ENCODE data around the gene TFIP11. TPM values are rescaled to one million over a fixed set of nuclear protein-coding genes. Genes with fewer than 3 reads are reported as not detected.

The TFIP11 gene
- total RNA-seq, 2 donors from 2014 or later, result 44.8 to 50.4 TPM

DNA sequence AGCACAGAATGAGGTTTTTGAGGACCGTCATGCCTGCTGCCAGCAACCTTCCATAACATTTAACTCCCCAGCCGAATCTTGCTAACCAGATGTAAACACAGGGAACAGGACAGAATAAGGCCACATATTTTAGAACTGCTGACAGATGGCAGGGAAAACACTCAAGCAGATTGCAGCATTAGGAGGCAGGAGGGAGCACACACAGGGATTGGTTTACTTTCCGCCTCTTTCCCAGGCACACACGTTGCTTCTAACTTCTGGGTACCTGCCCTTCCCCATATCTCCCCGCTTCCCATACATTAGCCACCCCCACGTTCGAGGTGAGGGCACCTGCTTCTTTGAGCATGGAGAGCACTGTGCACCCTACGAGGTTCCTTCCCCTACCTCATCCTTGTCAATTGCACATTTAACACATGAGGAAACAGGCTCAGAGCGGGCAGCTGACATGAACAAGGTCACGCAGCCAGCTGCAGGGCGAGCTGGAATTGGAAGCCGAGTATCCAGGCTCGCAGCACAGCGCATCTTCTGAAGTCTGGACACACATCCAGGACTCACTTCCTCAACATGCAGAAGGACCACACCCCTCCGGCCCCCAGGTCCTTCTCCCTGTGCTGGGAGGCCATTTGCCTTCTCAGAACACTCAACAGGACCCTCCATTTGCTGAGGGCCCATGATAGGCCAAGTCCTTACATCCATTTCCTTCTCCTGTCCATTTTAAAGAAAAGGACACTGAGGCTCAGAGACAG, 64.5 kb downstream of the TFIP11 start:
- H3K36me3 Mint-ChIP-seq (ENCODE audit: low read depth), result peaks cover 36% of the 10 kb centered on the region
- H3K27ac Mint-ChIP-seq, result peak overlapping the region; percentile 74
- H3K9me3 Mint-ChIP-seq, result no peaks in the 10 kb centered on the region

DNA sequence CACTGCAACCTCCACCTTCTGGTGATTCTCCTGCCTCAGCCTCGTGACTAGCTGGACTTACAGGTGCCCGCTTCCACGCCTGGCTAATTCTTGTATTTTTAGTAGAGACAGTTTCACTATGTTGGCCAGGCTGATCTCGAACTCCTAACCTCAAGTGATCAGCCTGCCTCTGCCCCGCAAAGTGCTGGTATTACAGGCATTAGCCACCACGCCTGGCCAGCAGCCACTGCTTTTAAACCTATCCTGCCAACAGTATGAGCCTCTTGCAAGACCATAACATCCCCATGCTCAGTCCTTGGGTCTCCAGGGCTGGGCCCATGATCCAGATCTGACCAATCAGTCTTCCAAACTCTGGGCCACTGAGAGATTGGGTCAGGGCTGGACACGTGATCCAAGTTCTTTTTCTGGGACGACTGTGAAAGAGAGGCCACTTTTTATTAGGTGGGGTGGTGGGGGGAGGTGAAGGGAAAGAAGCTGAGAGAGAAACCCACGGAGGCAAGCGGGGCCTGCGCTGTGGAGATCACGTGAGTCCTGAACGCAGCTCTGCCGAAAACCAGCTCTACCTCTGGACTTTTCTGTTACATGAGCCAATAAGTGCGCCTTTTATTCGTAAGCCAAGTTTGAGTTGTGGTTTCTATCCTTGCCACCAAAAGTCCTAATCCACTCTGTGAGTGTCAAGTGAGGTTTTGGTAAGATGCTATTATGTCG, 65.3 kb downstream of the TFIP11 start:
- peaks cover 5% of the 10 kb centered on the region for H3K4me1 Mint-ChIP-seq
- H3K27me3 Mint-ChIP-seq, result no peaks in the 10 kb centered on the region
- no peak for ATAC-seq (replicated peaks)
- peak overlapping the region; percentile 74 for H3K27ac Mint-ChIP-seq
- H3K36me3 Mint-ChIP-seq (ENCODE audit: low read depth), result peaks cover 37% of the 10 kb centered on the region
- no peak overlapping the region for H3K4me3 Mint-ChIP-seq
- no peaks in the 10 kb centered on the region for H3K9me3 Mint-ChIP-seq

More for the DNA sequence above, 64.5 kb downstream of the TFIP11 start:
- no peaks in the 10 kb centered on the region for H3K27me3 Mint-ChIP-seq
- H3K4me3 Mint-ChIP-seq, result no peak overlapping the region
- H3K4me1 Mint-ChIP-seq, result peaks cover 5% of the 10 kb centered on the region
- ATAC-seq (replicated peaks), result no peak

DNA sequence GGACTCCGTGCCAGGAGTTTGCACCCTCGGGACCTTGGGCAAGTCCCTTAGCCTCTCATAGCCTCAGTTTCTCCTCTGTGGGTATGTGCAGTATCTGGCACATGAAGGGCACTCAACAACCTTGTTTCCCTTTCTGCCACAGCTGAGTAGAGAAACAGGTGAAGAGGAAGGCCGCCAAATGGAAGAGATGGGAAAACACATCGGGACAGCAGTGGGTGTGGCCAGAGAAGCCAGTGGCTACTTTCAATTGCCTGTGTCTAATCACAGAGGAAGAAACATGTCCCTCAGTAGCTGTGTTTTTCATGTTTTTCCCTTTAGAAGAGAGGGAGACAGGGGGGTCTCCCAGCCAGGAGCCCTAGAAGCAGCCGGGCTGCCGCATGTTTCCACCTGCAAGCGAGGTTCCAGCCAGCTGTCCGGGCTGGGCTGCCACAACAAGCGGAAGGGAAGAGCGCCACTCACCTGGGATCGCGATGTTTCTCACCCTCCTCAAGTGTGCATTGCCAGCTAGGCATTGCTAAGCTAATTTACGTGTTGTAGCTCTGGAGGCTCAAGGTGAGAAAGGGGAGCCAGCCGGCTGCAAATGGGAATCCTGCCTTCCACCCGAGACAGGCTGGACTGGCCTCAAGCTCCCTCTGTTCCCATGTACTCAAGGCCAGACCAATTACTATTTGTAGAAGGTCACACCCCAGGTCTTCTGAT, 66.5 kb downstream of the TFIP11 start:
- no peak for ATAC-seq (replicated peaks)
- Mint-ChIP-seq H3K36me3 (ENCODE audit: low read depth) (peaks cover 34% of the 10 kb centered on the region), H3K4me3 (no peak overlapping the region), H3K9me3 (no peaks in the 10 kb centered on the region), H3K27ac (no peak overlapping the region), H3K27me3 (no peaks in the 10 kb centered on the region), H3K4me1 (peaks cover 5% of the 10 kb centered on the region)

DNA sequence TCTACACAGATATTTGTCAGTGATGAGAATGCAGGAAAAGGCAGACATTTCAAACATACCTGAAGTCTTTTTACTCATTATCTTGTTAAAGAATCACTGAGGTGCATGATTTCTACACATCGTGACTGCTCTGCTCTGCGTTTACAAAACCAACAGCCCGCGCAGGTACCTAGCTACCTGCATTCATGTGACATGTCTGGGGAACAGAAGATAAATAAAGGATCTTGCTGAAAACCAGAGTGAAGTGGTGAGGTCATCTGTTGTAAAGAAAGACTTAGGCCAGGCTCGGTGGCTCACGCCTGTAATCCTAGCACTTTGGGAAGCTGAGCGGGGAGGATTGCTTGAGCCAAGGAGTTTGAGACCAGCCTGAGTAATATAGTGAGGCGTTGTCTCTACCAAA, 67.5 kb downstream of the TFIP11 start:
- Mint-ChIP-seq H3K27me3 (no peaks in the 10 kb centered on the region), H3K4me3 (no peak overlapping the region), H3K9me3 (no peaks in the 10 kb centered on the region), H3K36me3 (ENCODE audit: low read depth) (peaks cover 34% of the 10 kb centered on the region), H3K27ac (no peak overlapping the region), H3K4me1 (peaks cover 5% of the 10 kb centered on the region)
- ATAC-seq (replicated peaks), result no peak

DNA sequence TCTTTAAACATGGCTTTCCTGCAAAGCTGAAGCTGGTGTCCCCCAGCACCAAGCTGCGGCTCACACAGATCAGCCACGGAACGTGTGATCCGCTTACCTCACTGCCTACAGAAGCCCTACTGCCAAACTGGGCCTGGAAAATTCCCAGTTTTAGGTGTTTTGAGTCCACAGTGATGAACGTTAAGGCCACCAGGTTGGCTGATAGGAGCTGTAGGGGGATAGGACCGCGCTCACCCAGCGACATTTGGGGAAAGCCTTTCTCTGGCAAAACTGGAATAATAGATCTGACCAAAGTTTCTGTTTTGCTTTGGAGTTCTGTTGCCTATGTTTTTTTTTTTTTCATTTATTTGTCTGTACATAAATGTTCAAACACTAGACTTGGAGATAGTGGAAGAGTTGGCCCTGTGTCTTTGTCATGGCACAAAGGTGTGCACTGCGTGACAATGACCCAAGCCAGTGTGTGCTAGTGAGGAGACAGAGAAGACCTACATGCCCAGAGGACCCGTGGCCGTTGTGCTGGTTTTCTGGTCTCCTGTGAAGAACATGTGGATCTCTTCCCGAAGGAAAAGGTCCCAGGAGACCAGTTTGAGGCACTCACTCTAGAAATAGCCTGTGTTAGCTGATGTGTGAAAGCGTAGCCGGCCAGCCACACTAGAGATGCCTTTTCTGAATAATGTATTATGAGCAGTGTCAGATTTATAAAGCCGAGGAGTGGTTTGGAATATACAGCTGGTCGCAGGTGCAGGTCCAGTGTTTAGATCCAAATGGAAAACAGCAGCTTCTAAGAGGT, 68.2 kb downstream of the TFIP11 start:
- Mint-ChIP-seq H3K36me3 (ENCODE audit: low read depth) (peaks cover 34% of the 10 kb centered on the region), H3K9me3 (no peaks in the 10 kb centered on the region), H3K27ac (no peak overlapping the region), H3K27me3 (no peaks in the 10 kb centered on the region), H3K4me1 (peaks cover 5% of the 10 kb centered on the region), H3K4me3 (no peak overlapping the region)
- no peak for ATAC-seq (replicated peaks)

DNA sequence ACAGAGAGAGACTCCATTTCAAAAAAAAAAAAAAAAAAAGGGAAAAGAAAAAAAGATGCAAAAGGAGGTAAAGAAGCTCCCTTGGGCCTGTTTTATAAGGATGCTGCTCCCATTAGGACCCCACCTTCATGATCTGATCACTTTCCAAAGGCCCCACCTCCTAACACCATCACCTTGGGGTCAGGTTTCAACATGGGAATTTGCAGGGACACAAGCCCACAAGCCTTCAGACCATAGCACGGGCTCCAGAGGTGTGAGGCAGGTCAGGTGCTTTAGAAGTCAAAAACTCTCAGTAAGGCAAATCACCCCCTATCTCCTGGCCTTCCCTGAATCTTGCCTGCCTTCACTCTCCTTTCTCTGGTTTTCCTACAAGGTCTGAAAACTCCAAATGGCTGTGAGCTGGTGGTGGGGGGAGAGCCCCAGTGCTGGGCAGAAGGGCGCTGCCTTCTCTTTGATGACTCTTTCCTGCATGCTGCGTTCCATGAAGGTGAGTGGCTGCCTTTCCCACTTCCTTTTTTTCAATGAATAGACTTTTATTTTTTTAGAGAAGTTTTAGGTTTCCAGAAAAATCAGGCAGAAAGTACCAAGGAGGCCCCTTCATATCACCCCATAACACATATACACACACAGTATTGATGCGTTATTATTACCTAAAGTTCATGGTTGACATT, 70.1 kb downstream of the TFIP11 start:
- peaks cover 7% of the 10 kb centered on the region for H3K4me1 Mint-ChIP-seq
- H3K27me3 Mint-ChIP-seq, result no peaks in the 10 kb centered on the region
- no peak overlapping the region for H3K4me3 Mint-ChIP-seq
- peaks cover 35% of the 10 kb centered on the region for H3K36me3 Mint-ChIP-seq (ENCODE audit: low read depth)
- ATAC-seq (replicated peaks), result no peak
- H3K27ac Mint-ChIP-seq, result no peak overlapping the region
- H3K9me3 Mint-ChIP-seq, result no peaks in the 10 kb centered on the region

Other genes with a start within 250 kb of the TFIP11 start
- 10 to 100 TPM; 13.2 to 20.2 TPM for gene ASPHD2, start 83.2 kb downstream of the TFIP11 start, total RNA-seq
- 10 to 100 TPM; 36.4 to 56.3 TPM for gene HPS4, start 28.7 kb downstream of the TFIP11 start, total RNA-seq
- 10 to 100 TPM; 22.2 to 40.3 TPM for gene SRRD, start 28.6 kb downstream of the TFIP11 start, total RNA-seq
- gene TPST2, start 77.7 kb upstream of the TFIP11 start, total RNA-seq, result 10 to 100 TPM; 23.2 to 27.5 TPM
- gene CRYBB1, start 105.6 kb upstream of the TFIP11 start, total RNA-seq, result not detected
- gene CRYBA4, start 109.5 kb upstream of the TFIP11 start, total RNA-seq, result 1 to 10 TPM in 1 of 2 donors, not detected in 1; 1.2 TPM
- gene MIAT, start 145.1 kb upstream of the TFIP11 start, total RNA-seq, result 100 to 1,000 TPM in 1 of 2 donors, 10 to 100 TPM in 1; 81.2 to 166 TPM